ENCODE measurements around the gene LINGO4.

Gene LINGO4

GRCh38 chr1:151805066-151805820, at the start of gene LINGO4:
Gene LINGO4, minus strand, starts transcription at chr1:151805419. Its CDS starts 2,715 bp downstream, at chr1:151802704.
- no peak for DNase-seq

- DNase-seq, result no peak
These were observed 49.4 kb upstream of the LINGO4 start for GRCh38 chr1:151854658-151855057.

- DNase-seq, result no peak
These were observed 48.3 kb upstream of the LINGO4 start, which contains the start of gene THEM5 for GRCh38 chr1:151853411-151853943. Gene THEM5, minus strand, starts transcription at chr1:151853712. Its CDS starts 147 bp downstream, at chr1:151853565.

GRCh38 chr1:151852733-151853132, 47.5 kb upstream of the LINGO4 start:
- DNase-seq, result no peak

- no peak for DNase-seq
These were observed 46.7 kb upstream of the LINGO4 start for GRCh38 chr1:151851886-151852285.

- no peak for DNase-seq
These were observed 44.7 kb upstream of the LINGO4 start for GRCh38 chr1:151849871-151850270.

- no peak for DNase-seq
These were observed 43.9 kb upstream of the LINGO4 start for GRCh38 chr1:151849126-151849525.

- DNase-seq, result no peak
These were observed 42.8 kb upstream of the LINGO4 start for GRCh38 chr1:151847867-151848596.

GRCh38 chr1:151846686-151847237, 41.5 kb upstream of the LINGO4 start:
- no peak for DNase-seq

- no peak for DNase-seq
These were observed 40.9 kb upstream of the LINGO4 start for GRCh38 chr1:151846062-151846568.

- no peak for DNase-seq
These were observed 38.2 kb upstream of the LINGO4 start for GRCh38 chr1:151843398-151843797.

GRCh38 chr1:151841141-151841540, 35.9 kb upstream of the LINGO4 start:
- no peak for DNase-seq

- no peak for DNase-seq
These were observed 35.2 kb upstream of the LINGO4 start for GRCh38 chr1:151840421-151840820.

GRCh38 chr1:151839457-151840403, 34.5 kb upstream of the LINGO4 start, which contains the start of gene C2CD4D:
Gene C2CD4D, minus strand, starts transcription at chr1:151839820. Its CDS starts 831 bp downstream, at chr1:151838989.
- peak; percentile 66 to 84 for DNase-seq

GRCh38 chr1:151839082-151839412, 33.8 kb upstream of the LINGO4 start:
- DNase-seq, result no peak

GRCh38 chr1:151838222-151839081, 33.2 kb upstream of the LINGO4 start:
- peak in 1 of 2 donors; percentile 50 for DNase-seq

- DNase-seq, result no peak
These were observed 32.6 kb upstream of the LINGO4 start for GRCh38 chr1:151837884-151838221.

GRCh38 chr1:151837197-151837596, 32.0 kb upstream of the LINGO4 start:
- peak in 1 of 2 donors; percentile 45 for DNase-seq

GRCh38 chr1:151835596-151835995, 30.4 kb upstream of the LINGO4 start:
- DNase-seq, result no peak

GRCh38 chr1:151834239-151834638, 29.0 kb upstream of the LINGO4 start:
- DNase-seq, result no peak
